Activated CD4-positive, alpha-beta T cell treated with anti-CD3 and anti-CD28 coated beads, Interleukin-2, amount 50 U/mL, for 24 hours (primary cell): ENCODE measurements around the gene UNC119B.
"Not testable (repeated sequence)": the region's sequence is repeated elsewhere in the genome, so short reads cannot be mapped to it uniquely, and the experiment has no call there.

Source experiments
- DNase-seq, 2 donors: peaks; one replicate each; pipeline ENCODE4 v3.0.0-alpha.2; 2020; ENCODE audit warnings: low read depth in 1 of 2, low spot score in 1 of 2

UNC119B gene

DNA sequence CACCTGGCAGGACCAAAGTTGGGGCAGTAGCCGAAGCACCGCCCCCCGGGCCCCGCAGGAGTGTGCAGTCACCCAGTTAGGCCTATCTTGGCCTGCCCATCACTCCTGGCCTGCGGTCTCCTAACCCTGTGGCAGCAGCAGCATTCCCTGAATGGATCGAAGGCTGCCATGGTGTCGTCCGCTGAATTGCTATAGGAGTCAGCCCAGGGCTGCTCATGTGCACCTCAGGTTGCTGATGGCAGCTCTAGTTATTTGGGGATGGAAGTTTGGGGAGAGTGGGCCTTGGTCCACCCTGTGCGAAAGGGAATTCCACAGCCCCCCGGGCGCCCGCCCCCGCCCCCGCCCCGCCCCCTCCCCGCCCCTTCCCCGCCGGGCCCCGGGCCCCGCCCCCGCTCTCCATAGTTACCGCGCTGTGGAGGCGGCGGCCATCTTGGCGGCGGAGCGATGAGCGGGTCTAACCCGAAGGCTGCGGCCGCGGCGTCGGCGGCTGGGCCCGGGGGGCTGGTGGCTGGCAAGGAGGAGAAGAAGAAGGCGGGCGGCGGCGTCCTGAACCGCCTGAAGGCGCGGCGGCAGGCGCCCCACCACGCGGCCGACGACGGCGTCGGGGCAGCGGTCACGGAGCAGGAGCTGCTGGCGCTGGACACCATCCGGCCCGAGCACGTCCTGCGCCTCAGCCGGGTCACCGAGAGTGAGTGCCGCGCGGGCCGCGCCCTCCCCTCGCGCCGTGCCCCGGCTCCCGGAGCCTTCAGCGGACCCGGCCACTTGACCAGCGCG, at the start of gene UNC119B:
UNC119B (plus strand) TSS at position 428 of the 774 bp plus-strand sequence; CDS start at position 445, 17 bp downstream.
- peak; percentile 56 to 62 for DNase-seq

DNA sequence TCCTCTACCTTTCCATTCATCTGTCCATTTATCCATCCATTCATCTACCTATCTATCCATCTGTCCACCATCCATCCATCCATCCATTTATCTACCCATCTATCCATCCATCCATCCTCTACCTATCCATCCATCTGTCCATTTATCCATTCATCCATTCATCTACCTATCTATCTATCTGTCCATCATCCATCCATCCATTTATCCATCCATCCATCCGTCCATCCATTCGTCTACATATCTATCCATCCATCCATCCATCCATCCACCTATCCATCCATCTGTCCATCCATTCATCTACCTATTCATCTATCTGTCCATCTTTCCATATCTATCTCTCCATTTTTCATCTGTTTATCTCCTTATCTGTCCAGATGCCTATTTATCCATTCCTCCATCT, 48.8 kb upstream of the UNC119B start:
- DNase-seq = no peak

DNA sequence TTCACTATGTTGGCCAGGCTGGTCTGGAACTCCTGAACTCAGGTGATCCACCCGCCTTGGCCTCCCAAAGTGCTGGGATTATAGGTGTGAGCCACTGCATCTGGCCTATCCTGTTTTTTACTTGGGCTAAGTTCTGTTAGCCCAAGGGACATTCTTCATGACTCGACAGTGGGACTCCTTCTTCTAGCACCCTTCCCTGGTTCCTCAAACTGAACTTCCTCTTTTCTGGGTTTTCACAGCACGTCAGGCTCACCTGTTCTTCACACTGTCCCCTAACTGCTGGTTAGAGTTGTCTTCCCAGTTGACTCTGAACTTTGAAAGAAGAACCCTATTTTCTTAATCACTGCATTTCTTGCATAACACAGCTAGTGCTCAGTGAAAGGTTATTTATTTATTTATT, 47.4 kb upstream of the UNC119B start:
- DNase-seq = no peak

DNA sequence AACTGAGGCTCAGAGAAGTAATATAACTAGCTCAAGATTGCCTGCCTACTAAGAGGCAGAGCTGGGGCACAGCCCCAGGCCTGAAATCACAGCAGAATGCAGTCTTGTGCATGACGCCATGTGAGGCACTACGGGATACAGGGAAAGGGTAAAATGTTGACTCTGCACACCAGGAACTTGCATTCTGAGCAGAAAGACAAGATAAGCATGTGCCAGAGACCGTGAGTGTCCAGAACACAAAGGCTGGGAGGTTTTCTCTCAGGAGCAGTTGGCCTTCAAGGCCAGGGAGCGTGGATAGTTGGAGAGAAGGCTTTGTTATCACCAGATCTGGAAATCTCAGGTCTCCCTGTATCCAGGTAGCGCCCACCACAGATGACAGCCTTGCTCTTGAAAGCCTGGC, 46.5 kb upstream of the UNC119B start:
- no peak for DNase-seq

DNA sequence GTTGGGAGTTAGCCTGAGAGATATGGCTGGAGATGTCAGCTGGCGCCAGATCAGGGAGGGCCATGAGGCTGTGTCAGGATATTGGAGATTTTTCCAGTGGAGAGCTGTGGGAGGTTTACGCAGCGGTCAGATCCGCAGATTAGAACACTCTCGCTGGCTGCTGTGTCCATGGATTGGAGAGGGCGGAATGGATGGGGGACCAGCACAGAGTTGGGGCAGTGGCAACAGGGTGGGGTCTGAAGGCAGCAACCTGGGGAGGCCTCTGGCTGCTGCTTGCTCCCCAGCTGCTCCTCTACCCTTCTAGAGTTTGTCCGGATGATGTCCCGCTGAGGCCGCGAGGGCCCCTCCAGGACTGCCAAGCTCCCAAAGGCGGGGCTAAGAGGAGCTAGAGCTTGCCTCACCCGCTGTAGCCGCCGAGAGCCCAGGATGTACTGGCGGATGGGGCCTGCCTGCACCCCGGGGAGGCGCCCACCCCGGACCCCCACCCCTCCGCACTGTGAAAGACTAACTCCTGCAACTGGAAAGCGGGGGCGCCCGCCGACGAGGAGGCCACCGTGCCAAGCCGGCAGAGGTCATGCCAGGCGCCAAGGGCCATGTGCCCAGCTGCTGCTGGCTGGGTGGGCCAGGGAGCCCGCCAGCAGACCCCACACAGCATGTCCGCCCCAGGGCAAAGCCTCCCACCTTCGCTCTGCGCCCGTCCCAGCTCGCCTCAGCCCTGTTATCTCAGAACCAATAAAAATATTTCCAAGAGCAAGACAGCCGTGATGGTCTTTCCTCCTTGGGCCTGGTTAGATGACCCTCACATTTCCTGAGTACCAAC, 43.5 kb upstream of the UNC119B start:
- DNase-seq = no peak

DNA sequence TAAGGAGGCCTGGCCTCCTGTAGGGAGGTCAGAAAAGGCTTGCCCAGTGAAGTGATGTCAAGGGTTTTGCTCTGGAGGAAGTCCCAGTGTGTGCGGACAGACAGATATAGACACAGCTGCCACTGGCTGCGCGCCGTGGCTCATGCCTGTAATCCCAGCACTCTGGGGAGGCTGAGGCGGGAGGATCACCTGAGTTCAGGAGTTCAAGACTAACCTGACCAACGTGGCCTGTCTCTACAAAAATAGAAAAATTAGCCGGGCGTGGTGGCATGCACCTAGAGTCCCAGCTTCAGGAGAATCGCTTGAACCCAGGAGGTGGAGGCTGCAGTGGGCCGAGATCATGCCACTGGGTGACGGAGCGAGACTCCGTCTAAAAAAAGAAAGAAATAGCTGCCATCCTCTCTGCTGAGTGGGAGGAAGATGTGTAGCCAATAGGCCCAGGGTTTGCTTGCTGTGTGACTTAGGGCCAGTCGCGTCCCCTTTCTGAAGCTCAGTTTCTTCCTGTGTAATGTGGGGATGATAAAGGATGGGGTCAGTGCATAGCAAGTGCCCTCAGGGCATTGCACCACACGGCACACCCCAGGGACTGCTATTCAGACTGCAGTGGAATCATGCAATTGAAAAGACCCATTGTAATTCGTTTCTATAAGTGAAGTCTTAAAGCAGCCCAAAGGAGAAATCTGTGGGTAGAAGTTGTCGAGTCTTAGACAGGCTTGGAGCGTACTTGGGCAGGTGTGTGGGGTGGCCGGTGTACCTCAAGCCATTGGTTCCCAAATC, 42.0 kb upstream of the UNC119B start:
- no peak for DNase-seq

DNA sequence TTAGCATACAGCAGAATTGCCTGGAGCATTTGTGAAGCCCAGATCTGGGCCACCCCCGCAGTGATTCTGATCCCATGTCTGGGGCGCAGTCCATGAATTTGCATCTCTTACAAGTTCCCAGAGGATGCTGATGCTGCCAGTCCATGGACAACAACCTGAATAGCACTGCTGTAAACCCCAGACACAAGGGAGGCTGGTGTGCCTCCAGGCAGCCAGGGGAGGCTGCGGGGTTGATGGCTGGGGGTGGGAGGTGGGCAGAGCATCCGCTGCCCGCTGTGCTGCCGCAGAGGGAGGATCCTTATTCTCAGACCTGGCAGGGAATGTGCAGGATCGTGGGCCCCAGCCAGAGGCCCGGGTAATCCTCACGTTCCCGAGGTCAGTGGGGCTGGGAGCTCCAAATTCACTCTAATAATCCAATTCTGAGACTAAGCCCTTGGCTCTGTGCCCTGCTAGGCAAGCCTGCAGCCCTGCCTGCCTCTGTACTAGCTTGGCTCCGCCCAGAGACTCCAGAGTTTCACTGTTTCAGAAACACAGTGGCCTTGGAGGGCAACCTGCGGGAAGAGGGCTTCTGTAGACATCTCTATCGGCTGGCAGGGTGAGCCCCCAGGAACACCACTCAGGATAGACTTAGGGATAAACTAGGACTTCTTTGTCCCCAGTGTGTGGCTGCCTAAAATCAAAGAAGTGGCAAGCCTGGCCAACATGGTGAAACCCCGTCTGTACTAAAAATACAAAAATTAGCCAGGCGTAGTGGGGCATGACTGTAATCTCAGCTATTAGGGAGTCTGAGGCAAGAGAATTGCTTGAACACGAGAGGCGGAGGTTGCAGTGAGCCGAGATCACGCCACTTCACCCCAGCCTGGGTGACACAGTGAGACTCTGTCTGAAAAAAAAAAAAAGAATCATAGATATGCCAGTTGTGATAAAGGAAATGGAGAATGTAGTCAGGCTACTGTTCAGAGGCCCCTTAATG, 41.1 kb upstream of the UNC119B start:
- no peak for DNase-seq

DNA sequence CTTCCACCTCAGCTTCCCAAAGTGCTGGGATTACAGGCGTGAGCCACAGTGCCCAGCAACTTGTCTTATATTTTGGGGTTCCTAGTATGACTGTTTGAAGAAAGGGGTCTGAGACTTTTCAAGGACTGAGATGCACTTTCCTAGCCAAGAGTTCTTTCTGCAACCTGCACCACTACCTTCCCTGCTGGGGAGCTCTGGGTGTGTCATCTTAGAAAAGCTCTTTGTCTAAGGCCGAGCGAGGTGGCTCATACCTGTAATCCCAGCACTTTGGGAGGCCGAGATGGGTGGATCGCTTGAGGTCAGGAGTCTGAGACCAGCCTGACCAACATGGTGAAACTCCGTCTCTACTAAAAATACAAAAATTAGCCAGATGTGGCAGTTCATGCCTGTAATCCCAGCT, 40.0 kb upstream of the UNC119B start:
- not testable (repeated sequence) for DNase-seq

DNA sequence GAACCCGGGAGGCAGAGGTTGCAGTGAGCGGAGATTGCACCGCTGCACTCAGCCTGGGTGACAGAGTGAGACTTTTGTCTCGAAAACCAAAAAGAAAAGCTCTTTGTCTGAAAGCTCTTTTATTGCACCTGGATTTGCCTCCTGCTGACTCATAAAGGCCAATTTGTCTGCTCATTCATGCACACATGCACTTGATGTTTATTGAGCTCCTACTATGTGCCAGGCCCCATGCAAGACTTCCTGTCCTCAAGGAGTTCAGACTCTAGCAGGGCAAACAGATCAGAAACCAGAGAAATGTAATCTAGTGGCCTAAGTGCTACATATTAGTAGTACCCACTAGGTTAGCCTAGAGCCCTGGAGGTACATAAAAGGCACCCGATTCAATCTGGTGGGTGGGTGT, 39.6 kb upstream of the UNC119B start:
- DNase-seq = no peak

DNA sequence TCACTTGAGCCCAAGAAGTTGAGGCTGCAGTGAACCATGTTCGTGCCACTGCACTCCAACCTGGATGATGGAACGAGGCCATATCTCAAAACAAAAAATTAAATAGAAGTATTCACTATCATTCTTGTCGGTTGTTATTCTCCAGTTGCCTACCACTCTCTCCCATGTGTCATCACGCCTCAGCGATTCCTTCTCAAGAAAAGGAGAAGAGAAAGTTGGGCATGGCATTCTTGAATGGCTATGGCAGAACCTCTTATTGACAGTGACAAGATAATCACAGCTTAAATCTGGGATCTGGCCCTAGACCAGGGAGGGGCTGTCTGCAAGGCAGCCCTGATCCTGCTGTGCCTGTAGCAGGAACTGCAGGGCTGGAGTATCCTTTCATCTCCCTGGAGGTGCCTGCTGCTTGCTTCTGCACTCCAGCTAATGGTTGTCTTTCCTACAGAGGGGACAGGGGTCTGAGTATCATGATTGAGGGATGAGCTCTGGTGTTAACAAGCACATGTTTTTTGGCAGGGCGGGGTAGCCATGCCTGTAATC, 36.1 kb upstream of the UNC119B start:
- no peak for DNase-seq

DNA sequence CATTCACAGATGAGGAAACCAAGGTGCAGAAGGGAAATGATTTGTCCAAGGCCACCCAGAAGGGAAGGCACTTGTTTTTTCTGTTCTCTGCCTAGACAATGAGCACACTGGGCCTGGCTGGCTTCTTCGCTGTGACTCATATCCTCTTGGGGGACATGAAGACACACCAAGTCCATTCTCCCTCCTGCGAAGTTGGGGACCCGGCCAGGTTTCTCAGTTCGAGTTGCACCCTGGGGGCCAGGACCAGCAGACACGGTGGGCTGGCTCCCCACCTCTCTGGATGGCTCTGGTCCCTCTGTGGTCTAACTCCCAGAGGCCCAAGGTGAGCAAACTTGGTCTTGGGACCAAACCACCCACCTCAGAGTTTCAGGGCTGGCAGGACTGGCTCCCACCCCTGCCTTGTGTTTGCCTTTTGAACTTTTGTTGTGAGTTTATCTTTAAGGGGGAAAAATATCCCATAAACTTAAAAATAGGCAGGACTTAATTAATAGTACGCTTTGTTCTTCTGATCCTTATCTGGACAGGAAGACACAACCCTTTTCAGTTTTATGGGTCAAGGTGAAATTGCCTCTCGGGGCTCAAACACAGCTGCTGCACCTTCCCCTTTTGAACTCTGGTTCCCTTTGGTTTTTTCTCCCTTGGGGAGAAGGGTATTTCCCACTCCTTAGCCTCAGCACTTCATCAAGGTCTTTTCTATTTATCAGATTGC, 32.3 kb upstream of the UNC119B start:
- no peak for DNase-seq

DNA sequence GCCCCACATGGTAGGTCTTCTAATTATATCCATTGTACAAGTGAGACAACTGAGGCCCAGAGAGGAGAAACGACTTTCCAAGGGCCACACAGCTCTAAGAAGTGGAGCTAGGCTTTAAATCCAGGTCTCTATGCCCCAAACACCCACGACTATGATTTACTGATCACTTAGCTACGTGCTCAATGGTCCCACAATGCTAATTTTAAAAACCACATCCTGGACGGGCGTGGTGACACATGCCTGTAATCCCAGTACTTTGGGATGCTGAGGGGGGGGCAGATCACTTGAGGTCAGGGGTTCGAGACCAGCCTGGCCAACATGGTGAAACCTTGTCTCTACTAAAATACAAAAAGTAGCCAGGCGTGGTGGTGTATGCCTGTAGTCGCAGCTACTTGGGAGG, 31.7 kb upstream of the UNC119B start:
- DNase-seq = no peak

DNA sequence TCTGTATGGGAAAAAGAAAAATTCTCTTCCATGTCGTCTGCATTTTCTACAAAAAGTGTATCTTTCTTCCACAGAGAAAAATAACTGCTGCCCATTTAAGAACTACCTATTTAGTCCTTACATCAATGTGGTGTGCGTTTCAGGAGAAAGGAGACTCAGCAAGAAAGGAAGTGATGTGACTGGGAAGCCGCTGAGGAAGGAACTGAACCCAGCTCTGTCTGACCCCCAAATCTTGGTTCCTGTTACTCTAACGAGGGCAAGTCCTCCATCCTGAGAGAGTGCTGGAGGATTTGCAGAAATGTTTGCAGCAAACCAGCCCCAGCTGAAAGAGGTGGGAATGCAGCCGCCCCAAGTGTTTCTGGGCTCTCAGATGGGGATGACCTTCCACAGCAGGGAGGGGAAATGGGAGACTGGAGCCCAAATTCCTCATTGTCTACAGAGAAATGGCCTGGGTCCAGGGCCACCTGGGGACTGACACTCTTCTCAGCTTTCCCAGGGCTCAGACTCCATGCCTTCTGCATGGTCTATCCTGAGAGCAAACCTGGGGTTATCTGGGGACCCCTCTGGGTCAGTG, 30.0 kb upstream of the UNC119B start:
- DNase-seq = no peak

DNA sequence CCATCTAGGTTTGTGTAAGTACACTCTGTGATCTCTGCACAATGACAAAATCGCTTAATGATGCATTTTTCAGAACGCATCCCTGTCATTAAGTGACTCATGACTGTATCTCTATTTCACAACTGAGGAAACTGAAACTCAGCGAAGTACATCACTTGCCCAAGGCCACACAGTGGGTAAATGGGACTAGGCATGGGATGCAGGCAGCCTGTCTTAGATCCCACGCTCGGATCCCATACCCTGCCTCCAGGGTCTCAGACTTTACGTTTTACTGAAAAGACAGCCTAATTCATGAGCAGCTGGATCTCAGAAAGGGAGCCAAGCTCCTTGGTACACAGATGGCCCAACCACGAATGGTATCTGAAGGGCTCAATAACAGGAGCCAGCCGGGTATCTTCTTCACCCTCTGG, 25.7 kb upstream of the UNC119B start:
- DNase-seq = no peak

DNA sequence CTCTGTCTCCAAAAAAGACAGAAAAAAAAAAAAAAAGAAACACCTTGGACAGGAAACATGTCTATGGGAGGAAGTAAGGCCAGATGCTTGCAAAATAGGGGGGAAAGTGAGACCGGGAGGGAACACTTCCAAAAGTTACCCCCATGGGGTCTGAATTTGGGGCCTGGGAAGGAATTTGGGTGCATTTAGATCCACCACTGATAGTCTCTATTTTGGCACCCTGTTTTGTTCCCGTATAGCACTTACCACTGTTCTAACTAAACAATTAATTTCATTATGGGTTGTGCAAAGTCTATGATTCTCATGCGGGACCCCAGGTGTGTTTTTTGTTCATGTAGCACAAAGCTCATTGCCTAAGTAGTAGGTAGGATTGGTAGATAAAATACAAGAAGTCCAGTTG, 24.7 kb upstream of the UNC119B start:
- DNase-seq = no peak

DNA sequence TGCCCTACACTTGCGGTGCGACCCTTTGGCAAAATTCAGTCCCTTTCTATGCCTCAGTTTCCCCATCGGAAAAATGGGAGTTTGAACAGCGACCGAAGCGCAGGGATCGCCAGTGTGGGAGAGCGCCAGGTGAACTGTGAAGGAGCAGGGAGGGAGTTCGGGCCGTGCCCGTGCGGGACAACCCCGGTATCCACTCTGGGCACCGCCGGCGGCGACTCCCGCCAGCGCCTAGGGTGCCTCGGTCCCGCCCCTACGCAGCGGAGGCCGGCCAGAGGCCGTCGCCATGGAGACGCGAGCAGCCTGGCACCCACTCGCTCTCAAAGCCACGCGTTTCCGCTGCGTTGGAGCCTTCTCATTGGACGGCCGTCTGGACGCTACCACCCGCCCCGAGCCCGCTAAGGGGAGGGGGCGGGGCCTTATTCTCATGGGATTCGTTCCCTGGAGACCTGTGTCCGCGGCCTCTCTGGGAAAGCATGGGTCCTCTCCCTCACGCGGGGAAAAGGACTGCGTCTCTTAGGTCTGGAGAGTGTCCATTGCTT, 24.0 kb upstream of the UNC119B start:
- DNase-seq = peak; percentile 90 to 97

DNA sequence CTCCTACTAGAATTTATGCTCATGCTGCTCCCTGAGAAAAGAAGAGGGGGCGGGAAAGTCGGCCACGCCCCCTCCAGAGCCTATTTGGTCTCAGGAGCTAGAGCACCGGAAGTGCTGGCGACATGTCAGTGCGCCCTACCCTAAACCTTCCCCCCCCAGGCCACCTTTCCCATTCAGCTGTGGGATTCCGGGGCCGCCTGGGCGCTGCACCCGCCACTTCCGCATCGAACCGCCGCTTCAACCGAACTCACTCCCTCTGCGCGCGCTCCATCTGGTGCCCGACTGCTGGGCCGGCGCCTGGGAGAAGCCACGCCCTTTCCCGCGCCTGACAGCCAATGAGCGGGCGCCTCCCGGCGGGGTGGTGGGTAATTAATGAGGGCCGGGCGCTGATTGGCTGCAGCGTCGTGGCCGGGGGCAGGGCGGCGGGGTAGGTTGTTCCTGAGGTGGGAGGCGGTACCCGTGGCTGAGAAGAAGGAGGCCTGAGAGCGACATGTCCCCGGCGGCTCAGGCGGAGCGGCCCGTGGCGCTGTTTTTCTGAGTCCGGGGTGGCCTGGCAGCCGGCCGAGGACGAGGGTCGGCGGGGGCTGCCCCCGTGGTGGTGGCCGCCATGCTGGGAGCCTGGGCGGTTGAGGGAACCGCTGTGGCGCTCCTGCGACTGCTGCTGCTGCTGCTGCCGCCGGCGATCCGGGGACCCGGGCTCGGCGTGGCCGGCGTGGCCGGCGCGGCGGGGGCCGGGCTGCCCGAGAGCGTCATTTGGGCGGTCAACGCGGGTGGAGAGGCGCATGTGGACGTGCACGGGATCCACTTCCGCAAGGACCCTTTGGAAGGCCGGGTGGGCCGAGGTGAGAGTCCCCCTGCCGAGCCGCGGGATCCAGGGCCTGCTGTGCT, 23.3 kb upstream of the UNC119B start, which contains the start of gene MLEC:
MLEC (plus strand) TSS at position 460 of the 888 bp plus-strand sequence; CDS start at position 608, 148 bp downstream.
- DNase-seq = peak; percentile 98 to 99
